ENCODE data around the gene DNAAF5. TPM values are rescaled to one million over a fixed set of nuclear protein-coding genes. Genes with fewer than 3 reads are reported as not detected.

DNAAF5 gene
- total and polyA plus RNA-seq, 2 of the 4 experiments (the other 2 are of a cell fraction), result 12.4 to 32.6 TPM

GRCh38 chr7:772861-773621, 46.5 kb downstream of the DNAAF5 start:
- dilution Hi-C loops (cut with HindIII; ENCODE audit: low sequenced_read_pairs, unreplicated experiment), result no loop called here
- no peak overlapping the region for H2BK15ac ChIP-seq (ENCODE audit: low read depth, low read length)
- DNase-seq (no peak), ATAC-seq (ENCODE audit: low read depth) (no peak)
- no peak for TF ChIP-seq RCOR1 (IDR thresholded peaks at IDR 0.05; ENCODE audit: insufficient replicate concordance, low read length)
- TF ChIP-seq NFE2L2 (IDR thresholded peaks at IDR 0.05; ENCODE audit: low read depth, low read length), result no peak
- no peak for TF ChIP-seq CEBPB (IDR thresholded peaks at IDR 0.05; ENCODE audit: low read depth, low read length)
- no peak for TF ChIP-seq RAD21 (IDR thresholded peaks at IDR 0.05; ENCODE audit: low read length)
- no peak for TF ChIP-seq MAFK (IDR thresholded peaks at IDR 0.05; ENCODE audit: low read depth, low read length)
- no peak for TF ChIP-seq ELK1 (IDR thresholded peaks at IDR 0.05; ENCODE audit: borderline replicate concordance, low read depth, low read length)
- TF ChIP-seq USF2 (IDR thresholded peaks at IDR 0.05; ENCODE audit: low read depth, low read length), result no peak
- no peak for TF ChIP-seq BHLHE40 (IDR thresholded peaks at IDR 0.05; ENCODE audit: low read depth, low read length)
- no peak for TF ChIP-seq RFX5 (IDR thresholded peaks at IDR 0.05; ENCODE audit: low read depth, low read length)
- TF ChIP-seq MXI1 (IDR thresholded peaks at IDR 0.05; ENCODE audit: borderline replicate concordance, low read depth, low read length), result no peak
- no peak for TF ChIP-seq POLR2A (IDR thresholded peaks at IDR 0.05; ENCODE audit: low read depth, low read length)
- TF ChIP-seq CTCF (conservative IDR thresholded peaks at IDR 0.05; ENCODE audit: low read depth, low read length), result no peak
- no peak for TF ChIP-seq SMC3 (IDR thresholded peaks at IDR 0.05; ENCODE audit: low read depth, low read length)
- no peak overlapping the region for H3K23ac ChIP-seq (ENCODE audit: low read depth, low read length)
- intact Hi-C loops (cut with micrococcal nuclease), result no loop called here
- no peak overlapping the region for H2AK9ac ChIP-seq (replicated peaks; ENCODE audit: low read depth, low read length, poor library complexity)
- H4K8ac ChIP-seq (ENCODE audit: low read depth in 2 of 2, low read length in 2 of 2), result no peak overlapping the region
- no peak overlapping the region for H3K56ac ChIP-seq (ENCODE audit: extremely low read depth, insufficient read depth, low read length)
- POLR2A ChIA-PET (ENCODE audit: unreplicated experiment), result interaction anchor here (0.6 kb wide), 1 partner anchor 467 kb away, joined by 12 read pairs; no protein-coding TSS in a partner anchor
- in situ Hi-C loops (cut with MboI; ENCODE audit: low sequenced_read_pairs), result no loop called here
- peaks cover 7% of the 10 kb centered on the region for H3K4me1 ChIP-seq (ENCODE audit: control insufficient read depth, insufficient read depth, low read length)
- no peak overlapping the region for H2AK5ac ChIP-seq (ENCODE audit: low read depth, low read length)
- H2BK5ac ChIP-seq (ENCODE audit: low read depth, low read length, poor library complexity, severe bottlenecking), result no peak overlapping the region
- no peak overlapping the region for H2BK120ac ChIP-seq (ENCODE audit: low read depth, low read length)
- no peak overlapping the region for H3K4me3 ChIP-seq (ENCODE audit: insufficient read depth, low read depth, low read length)
- no peak overlapping the region for H2AFZ ChIP-seq (replicated peaks; ENCODE audit: low read length, poor library complexity)
- no peak overlapping the region for H3K18ac ChIP-seq (ENCODE audit: low read depth, low read length)
- peaks cover 3% of the 10 kb centered on the region; the same call in 1 of the 2 replicates for H3K9me1 ChIP-seq (ENCODE audit: insufficient read depth, low read length)
- no peaks in the 10 kb centered on the region for H3K27me3 ChIP-seq (ENCODE audit: control insufficient read depth, insufficient read depth, low read length)
- peaks cover 22% of the 10 kb centered on the region for H3K36me3 ChIP-seq (ENCODE audit: control insufficient read depth, insufficient read depth, low read length)
- CTCF ChIA-PET, result no interaction called here
- no peaks in the 10 kb centered on the region for H3K9me3 ChIP-seq (ENCODE audit: control insufficient read depth, insufficient read depth, low read length)
- no peak overlapping the region for H3K9ac ChIP-seq (ENCODE audit: low read depth, low read length)
- no peak overlapping the region for H4K5ac ChIP-seq (ENCODE audit: low read depth, low read length)
- 93% methylated on average over 18 of the region's 32 CpGs; no CpG with 5 or more reads in 1 of the 2 experiments for WGBS, 2 experiments (ENCODE audit: extremely low coverage in 2 of 2, insufficient read length in 1 of 2)
- H3K79me1 ChIP-seq (ENCODE audit: low read depth in 1 of 2, low read length in 2 of 2), result peaks cover 0 to 4% of the 10 kb centered on the region in 2 experiments; a peak in 1 of 4 replicates
- H4K91ac ChIP-seq (ENCODE audit: insufficient read depth, low read depth, low read length), result no peak overlapping the region
- H4K20me1 ChIP-seq (ENCODE audit: insufficient read depth, low read length), result no peaks in the 10 kb centered on the region
- H3K27ac ChIP-seq (ENCODE audit: insufficient read depth, low read length), result no peak overlapping the region
- no peak overlapping the region for H3K14ac ChIP-seq (replicated peaks; ENCODE audit: low read depth, low read length)
- no TSS peak for BruUV-seq (replicated peaks)
- no peak overlapping the region for H3K4me2 ChIP-seq (ENCODE audit: low read depth, low read length)
- no peak overlapping the region for H3K4ac ChIP-seq (ENCODE audit: low read depth, low read length)
- no peak overlapping the region for H2BK20ac ChIP-seq (ENCODE audit: low read depth, low read length)
